HEK293 (cell line): Measurements from ENCODE around the gene TGFBRAP1.
A peak's percentile ranks its signal among the peaks of the same experiment; 100 is the strongest.

ENCODE experiments used
- CTCF ChIA-PET: fragments of 350-600 bp; formaldehyde crosslinking; extraction: SDS; loops from one replicate; lab custom pipeline; 2021; ENCODE audit warnings: antibody characterized with exemption; lab: Yijun Ruan, JAX
- POLR2A ChIA-PET: fragments of 300-600 bp; formaldehyde crosslinking; extraction: SDS; loops from one replicate; lab custom pipeline; 2020; ENCODE audit warnings: antibody characterized with exemption, inconsistent platforms; lab: Yijun Ruan, JAX
- H3K27ac ChIP-seq: fragments of 200-500 bp; sonication (Bioruptor generic); 2 replicates; pipeline ENCODE4 v1.5.1; 2014; ENCODE audit warnings: low read depth, low read length, control low read depth, inconsistent platforms; ENCODE audit errors: extremely low read depth
- H3K36me3 ChIP-seq, 2 experiments: fragments of 200-500 bp in 1 of 2; sonication (Bioruptor generic) in 1 of 2; 1 replicate in 1 of 2; 2 replicates in 1 of 2; pipeline ENCODE4 v1.5.1; 2014 to 2017; ENCODE audit warnings: inconsistent platforms in 2 of 2, low read length in 2 of 2; ENCODE audit not compliant: control insufficient read depth in 2 of 2, insufficient read depth in 1 of 2
- H3K4me1 ChIP-seq: fragments of 200-500 bp; sonication (Bioruptor generic); 2 replicates; pipeline ENCODE4 v1.5.1; 2014; ENCODE audit warnings: mild to moderate bottlenecking, low read length, inconsistent platforms; ENCODE audit not compliant: control insufficient read depth, insufficient read depth
- H3K4me3 ChIP-seq: 2 replicates; pipeline ENCODE4 v1.5.1; 2011; ENCODE audit warnings: low read depth, mild to moderate bottlenecking, control low read depth, low read length, moderate library complexity
- H3K9me3 ChIP-seq: fragments of 200-500 bp; sonication (Bioruptor generic); 2 replicates; pipeline ENCODE4 v1.5.1; 2014; ENCODE audit warnings: low read depth, low read length, inconsistent platforms; ENCODE audit not compliant: control insufficient read depth, insufficient read depth
- CTCF ChIP-seq: fragments of 450-650 bp; formaldehyde crosslinking; IDR thresholded peaks from 2 replicates; pipeline ENCODE4 v1.5.1; 2016; ENCODE audit warnings: missing biosample characterization, missing genetic modification characterization
- KLF7 ChIP-seq: fragments of 450-650 bp; formaldehyde crosslinking; IDR thresholded peaks from 2 replicates; pipeline ENCODE4 v1.5.1; 2016; ENCODE audit warnings: missing biosample characterization, missing genetic modification characterization, borderline replicate concordance
- MZF1 ChIP-seq: fragments of 450-650 bp; formaldehyde crosslinking; IDR thresholded peaks from 2 replicates; pipeline ENCODE4 v1.5.1; 2017; ENCODE audit warnings: missing biosample characterization, missing genetic modification characterization, borderline replicate concordance
- ZFHX2 ChIP-seq: fragments of 450-650 bp; formaldehyde crosslinking; conservative IDR thresholded peaks from 2 replicates; pipeline ENCODE4 v1.5.1; 2016; ENCODE audit warnings: missing biosample characterization, missing genetic modification characterization
- ZNF398 ChIP-seq: fragments of 450-650 bp; formaldehyde crosslinking; IDR thresholded peaks from 2 replicates; pipeline ENCODE4 v1.5.1; 2017; ENCODE audit warnings: missing biosample characterization, missing genetic modification characterization
- ZNF529 ChIP-seq: fragments of 450-650 bp; formaldehyde crosslinking; IDR thresholded peaks from 2 replicates; pipeline ENCODE4 v1.5.1; 2017; ENCODE audit warnings: missing genetic modification characterization, missing biosample characterization; ENCODE audit not compliant: insufficient replicate concordance
- ZNF600 ChIP-seq: fragments of 450-650 bp; formaldehyde crosslinking; IDR thresholded peaks from 2 replicates; pipeline ENCODE4 v1.5.1; 2016; ENCODE audit warnings: missing biosample characterization, missing genetic modification characterization
- ZNF654 ChIP-seq: fragments of 450-650 bp; formaldehyde crosslinking; IDR thresholded peaks from 2 replicates; pipeline ENCODE4 v1.5.1; 2016; ENCODE audit warnings: low read depth, missing biosample characterization, missing genetic modification characterization
- ZNF664 ChIP-seq: fragments of 450-650 bp; formaldehyde crosslinking; IDR thresholded peaks from 2 replicates; pipeline ENCODE4 v1.5.1; 2016; ENCODE audit warnings: missing biosample characterization, missing genetic modification characterization
- ZNF707 ChIP-seq: fragments of 450-650 bp; formaldehyde crosslinking; IDR thresholded peaks from 2 replicates; pipeline ENCODE4 v1.5.1; 2016; ENCODE audit warnings: missing biosample characterization, missing genetic modification characterization
- ZNF768 ChIP-seq: fragments of 450-650 bp; formaldehyde crosslinking; IDR thresholded peaks from 2 replicates; pipeline ENCODE4 v1.5.1; 2018; ENCODE audit warnings: missing biosample characterization, mild to moderate bottlenecking, missing genetic modification characterization
- ZSCAN4 ChIP-seq: fragments of 450-650 bp; formaldehyde crosslinking; IDR thresholded peaks from 2 replicates; pipeline ENCODE4 v1.5.1; 2017; ENCODE audit warnings: missing biosample characterization, missing genetic modification characterization
- TF ChIP-seq, protein P1 (sequence below): fragments of 450-650 bp; formaldehyde crosslinking; IDR thresholded peaks from 2 replicates; pipeline ENCODE4 v1.5.1; 2016; ENCODE audit warnings: missing biosample characterization, missing genetic modification characterization, borderline replicate concordance
- TF ChIP-seq, protein P2 (sequence below): fragments of 450-650 bp; formaldehyde crosslinking; IDR thresholded peaks from 2 replicates; pipeline ENCODE4 v1.5.1; 2016; ENCODE audit warnings: missing biosample characterization, missing genetic modification characterization
- TF ChIP-seq, protein P3 (sequence below): fragments of 450-650 bp; formaldehyde crosslinking; IDR thresholded peaks from 2 replicates; pipeline ENCODE4 v1.5.1; 2016; ENCODE audit warnings: missing biosample characterization, missing genetic modification characterization

Gene TGFBRAP1

DNA sequence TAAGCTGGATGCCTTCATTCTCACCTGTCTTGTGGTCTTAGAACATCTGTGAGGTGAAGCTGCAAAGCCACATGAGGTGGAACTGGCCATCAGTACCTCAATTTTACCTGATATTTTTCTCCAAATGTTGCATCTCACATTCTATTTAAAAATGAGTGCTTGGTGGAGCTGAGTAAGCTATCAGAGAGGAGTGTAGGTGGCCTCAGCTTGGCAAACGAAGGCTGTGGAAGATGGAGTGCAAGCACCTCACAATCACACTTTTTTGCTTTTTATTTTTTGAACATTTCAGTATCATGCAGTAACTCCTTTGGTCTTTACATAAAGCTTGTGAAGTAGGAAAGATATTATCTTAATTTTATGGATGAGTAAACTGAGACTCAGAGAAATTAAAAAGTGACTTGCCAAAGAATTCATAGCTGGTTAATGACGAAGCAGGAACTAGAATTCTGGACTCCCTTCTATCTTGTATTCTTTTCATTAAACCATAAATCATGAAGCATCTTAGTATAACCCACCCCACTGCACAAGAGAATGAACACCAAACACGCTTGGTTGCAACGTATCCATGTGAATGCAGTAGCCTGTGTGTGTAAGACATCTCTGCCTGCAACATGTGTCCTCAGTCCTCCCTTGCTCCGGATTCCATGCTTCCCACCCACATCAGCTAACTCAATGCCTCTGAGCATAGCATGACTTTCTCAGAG is 35.1 kb upstream of the TGFBRAP1 start:
- POLR2A ChIA-PET: interaction anchor here (0.5 kb wide), 1 partner anchor 126 kb away, joined by 3 read pairs; no protein-coding TSS in a partner anchor
- CTCF ChIA-PET: interaction anchor here (1.0 to 1.3 kb wide), 5 partner anchors 19 to 157 kb away, joined by 3 to 7 read pairs (median 4); no protein-coding TSS in a partner anchor
- H3K36me3 ChIP-seq: peaks cover 19 to 84% of the 10 kb centered on the region in 2 experiments
- no peak overlapping the region for H3K27ac ChIP-seq
- TF ChIP-seq KLF7 (no peak), ZNF529 (tag by site-specific recombination) (no peak), CTCF (tag by site-specific recombination) (no peak), ZNF664 (no peak), ZSCAN4 (tag by site-specific recombination) (no peak), ZNF600 (0 out of 2 replicates have a peak, but pooled peaks have one; percentile 48)
- no peaks in the 10 kb centered on the region for H3K9me3 ChIP-seq
- no peaks in the 10 kb centered on the region for H3K4me1 ChIP-seq
- H3K4me3 ChIP-seq: no peak overlapping the region

DNA sequence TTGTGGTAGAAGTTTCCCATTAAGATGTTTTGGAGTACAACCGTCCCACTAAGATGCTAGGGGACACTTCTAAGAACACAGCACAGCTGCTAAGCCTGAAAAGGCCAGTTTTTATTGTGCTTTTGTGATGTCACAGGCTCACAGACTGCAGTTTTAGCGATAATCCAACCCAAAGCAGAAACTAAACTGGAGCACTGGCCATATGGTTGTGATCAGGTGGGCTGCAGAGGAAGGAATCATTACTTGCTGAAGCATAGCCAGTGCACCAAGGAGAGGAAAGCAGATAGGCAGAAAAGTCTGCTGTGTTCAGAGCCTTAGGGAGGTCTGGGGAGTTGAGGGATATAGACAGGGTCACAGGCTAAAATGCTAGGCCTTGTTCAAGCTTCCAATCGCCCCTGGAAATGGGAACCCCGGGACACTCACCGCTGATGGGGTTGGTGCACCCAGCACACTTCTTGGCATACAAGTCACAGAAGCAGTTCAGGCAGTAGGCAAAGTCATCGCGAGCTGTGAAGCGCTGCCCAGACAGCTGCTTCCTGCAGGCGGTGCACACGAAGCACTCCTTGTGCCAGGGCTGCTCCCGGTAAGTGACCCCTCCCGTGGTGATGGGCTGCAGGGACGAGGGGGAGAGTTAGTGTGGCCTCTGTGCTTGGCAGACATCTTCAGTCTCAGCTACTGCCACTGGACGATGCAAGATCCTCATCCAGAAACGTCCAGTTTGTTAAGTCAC is 33.5 kb upstream of the TGFBRAP1 start:
- ChIA-PET CTCF (interaction anchor here (0.7 to 1.6 kb wide), 4 partner anchors 15 to 158 kb away, joined by 3 to 7 read pairs (median 4); no protein-coding TSS in a partner anchor), POLR2A (no interaction called here)
- peaks cover 24 to 86% of the 10 kb centered on the region in 2 experiments for H3K36me3 ChIP-seq
- H3K4me3 ChIP-seq: no peak overlapping the region
- H3K27ac ChIP-seq: no peak overlapping the region
- no peaks in the 10 kb centered on the region for H3K9me3 ChIP-seq
- H3K4me1 ChIP-seq: no peaks in the 10 kb centered on the region
- TF ChIP-seq, protein P1, sequence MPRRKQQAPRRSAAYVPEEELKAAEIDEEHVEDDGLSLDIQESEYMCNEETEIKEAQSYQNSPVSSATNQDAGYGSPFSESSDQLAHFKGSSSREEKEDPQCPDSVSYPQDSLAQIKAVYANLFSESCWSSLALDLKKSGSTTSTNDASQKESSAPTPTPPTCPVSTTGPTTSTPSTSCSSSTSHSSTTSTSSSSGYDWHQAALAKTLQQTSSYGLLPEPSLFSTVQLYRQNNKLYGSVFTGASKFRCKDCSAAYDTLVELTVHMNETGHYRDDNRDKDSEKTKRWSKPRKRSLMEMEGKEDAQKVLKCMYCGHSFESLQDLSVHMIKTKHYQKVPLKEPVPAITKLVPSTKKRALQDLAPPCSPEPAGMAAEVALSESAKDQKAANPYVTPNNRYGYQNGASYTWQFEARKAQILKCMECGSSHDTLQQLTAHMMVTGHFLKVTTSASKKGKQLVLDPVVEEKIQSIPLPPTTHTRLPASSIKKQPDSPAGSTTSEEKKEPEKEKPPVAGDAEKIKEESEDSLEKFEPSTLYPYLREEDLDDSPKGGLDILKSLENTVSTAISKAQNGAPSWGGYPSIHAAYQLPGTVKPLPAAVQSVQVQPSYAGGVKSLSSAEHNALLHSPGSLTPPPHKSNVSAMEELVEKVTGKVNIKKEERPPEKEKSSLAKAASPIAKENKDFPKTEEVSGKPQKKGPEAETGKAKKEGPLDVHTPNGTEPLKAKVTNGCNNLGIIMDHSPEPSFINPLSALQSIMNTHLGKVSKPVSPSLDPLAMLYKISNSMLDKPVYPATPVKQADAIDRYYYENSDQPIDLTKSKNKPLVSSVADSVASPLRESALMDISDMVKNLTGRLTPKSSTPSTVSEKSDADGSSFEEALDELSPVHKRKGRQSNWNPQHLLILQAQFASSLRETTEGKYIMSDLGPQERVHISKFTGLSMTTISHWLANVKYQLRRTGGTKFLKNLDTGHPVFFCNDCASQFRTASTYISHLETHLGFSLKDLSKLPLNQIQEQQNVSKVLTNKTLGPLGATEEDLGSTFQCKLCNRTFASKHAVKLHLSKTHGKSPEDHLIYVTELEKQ: no peak
- no peak for TF ChIP-seq ZNF654
- TF ChIP-seq, protein P2, sequence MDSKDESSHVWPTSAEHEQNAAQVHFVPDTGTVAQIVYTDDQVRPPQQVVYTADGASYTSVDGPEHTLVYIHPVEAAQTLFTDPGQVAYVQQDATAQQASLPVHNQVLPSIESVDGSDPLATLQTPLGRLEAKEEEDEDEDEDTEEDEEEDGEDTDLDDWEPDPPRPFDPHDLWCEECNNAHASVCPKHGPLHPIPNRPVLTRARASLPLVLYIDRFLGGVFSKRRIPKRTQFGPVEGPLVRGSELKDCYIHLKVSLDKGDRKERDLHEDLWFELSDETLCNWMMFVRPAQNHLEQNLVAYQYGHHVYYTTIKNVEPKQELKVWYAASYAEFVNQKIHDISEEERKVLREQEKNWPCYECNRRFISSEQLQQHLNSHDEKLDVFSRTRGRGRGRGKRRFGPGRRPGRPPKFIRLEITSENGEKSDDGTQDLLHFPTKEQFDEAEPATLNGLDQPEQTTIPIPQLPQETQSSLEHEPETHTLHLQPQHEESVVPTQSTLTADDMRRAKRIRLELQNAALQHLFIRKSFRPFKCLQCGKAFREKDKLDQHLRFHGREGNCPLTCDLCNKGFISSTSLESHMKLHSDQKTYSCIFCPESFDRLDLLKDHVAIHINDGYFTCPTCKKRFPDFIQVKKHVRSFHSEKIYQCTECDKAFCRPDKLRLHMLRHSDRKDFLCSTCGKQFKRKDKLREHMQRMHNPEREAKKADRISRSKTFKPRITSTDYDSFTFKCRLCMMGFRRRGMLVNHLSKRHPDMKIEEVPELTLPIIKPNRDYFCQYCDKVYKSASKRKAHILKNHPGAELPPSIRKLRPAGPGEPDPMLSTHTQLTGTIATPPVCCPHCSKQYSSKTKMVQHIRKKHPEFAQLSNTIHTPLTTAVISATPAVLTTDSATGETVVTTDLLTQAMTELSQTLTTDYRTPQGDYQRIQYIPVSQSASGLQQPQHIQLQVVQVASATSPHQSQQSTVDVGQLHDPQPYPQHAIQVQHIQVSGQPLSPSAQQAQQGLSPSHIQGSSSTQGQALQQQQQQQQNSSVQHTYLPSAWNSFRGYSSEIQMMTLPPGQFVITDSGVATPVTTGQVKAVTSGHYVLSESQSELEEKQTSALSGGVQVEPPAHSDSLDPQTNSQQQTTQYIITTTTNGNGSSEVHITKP: no peak
- no peak for TF ChIP-seq ZNF398
- TF ChIP-seq MZF1 (tag by site-specific recombination): no peak
- TF ChIP-seq CTCF (tag by site-specific recombination): no peak
- no peak for TF ChIP-seq ZNF768
- no peak for TF ChIP-seq ZFHX2
- TF ChIP-seq, protein P3, sequence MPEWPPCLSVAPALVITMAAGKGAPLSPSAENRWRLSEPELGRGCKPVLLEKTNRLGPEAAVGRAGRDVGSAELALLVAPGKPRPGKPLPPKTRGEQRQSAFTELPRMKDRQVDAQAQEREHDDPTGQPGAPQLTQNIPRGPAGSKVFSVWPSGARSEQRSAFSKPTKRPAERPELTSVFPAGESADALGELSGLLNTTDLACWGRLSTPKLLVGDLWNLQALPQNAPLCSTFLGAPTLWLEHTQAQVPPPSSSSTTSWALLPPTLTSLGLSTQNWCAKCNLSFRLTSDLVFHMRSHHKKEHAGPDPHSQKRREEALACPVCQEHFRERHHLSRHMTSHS (tag by site-specific recombination): no peak
- no peak for TF ChIP-seq ZNF707 (tag by site-specific recombination)
